Measurements from ENCODE around the gene CDC42EP2. TPM values are rescaled to one million over a fixed set of nuclear protein-coding genes. Genes with fewer than 3 reads are reported as not detected.

The CDC42EP2 gene
- total and polyA plus RNA-seq, 2 experiments from 2014 or later: 32.1 to 37.9 TPM

GRCh38 chr11:65323813-65324212 lies 9.1 kb downstream of the CDC42EP2 start:
- no peak for DNase-seq
- no peak overlapping the region for H3K27ac ChIP-seq
- no peak overlapping the region for H2AFZ ChIP-seq
- in situ Hi-C loops (cut with MboI): loop anchor here (10.0 kb wide), 1 partner anchor 49 kb away; no protein-coding TSS in a partner anchor
- peaks cover 34% of the 10 kb centered on the region for H3K36me3 ChIP-seq (ENCODE audit: low read depth)
- H3K9ac ChIP-seq: no peak overlapping the region
- H4K20me1 ChIP-seq (ENCODE audit: insufficient read depth): peaks cover 12% of the 10 kb centered on the region; the same call in 1 of the 2 replicates
- TF ChIP-seq EZH2 (IDR thresholded peaks at IDR 0.05; ENCODE audit: insufficient read depth, poor library complexity, severe bottlenecking) (no peak), EZH2phosphoT487 (IDR thresholded peaks at IDR 0.05; ENCODE audit: insufficient read depth, low read depth) (no peak)
- H3F3A ChIP-seq (ENCODE audit: insufficient read depth): peaks cover 74% of the 10 kb centered on the region
- H3K4me1 ChIP-seq (ENCODE audit: insufficient read depth): peaks cover 5% of the 10 kb centered on the region
- no peak overlapping the region for H3K4me2 ChIP-seq (ENCODE audit: unreplicated experiment)
- H3K4me3 ChIP-seq: no peak overlapping the region
- peaks cover 49% of the 10 kb centered on the region for H3K79me2 ChIP-seq (ENCODE audit: insufficient read depth)
- H3K27me3 ChIP-seq (replicated peaks; ENCODE audit: insufficient read depth): no peaks in the 10 kb centered on the region
- 85 to 87% methylated on average over 11 to 12 of the region's 12 CpGs for WGBS, 2 experiments (ENCODE audit: low coverage in 1 of 2, low lambda C conversion rate in 2 of 2, missing lambda C conversion rate in 2 of 2)
- no peaks in the 10 kb centered on the region for H3K9me2 ChIP-seq (ENCODE audit: insufficient read depth)
- no peaks in the 10 kb centered on the region for H3K9me3 ChIP-seq (ENCODE audit: low read depth)

- H3K4me3 ChIP-seq: no peak overlapping the region
- peaks cover 12% of the 10 kb centered on the region; the same call in 1 of the 2 replicates for H4K20me1 ChIP-seq (ENCODE audit: insufficient read depth)
- no peak for TF ChIP-seq EZH2 (IDR thresholded peaks at IDR 0.05; ENCODE audit: insufficient read depth, poor library complexity, severe bottlenecking)
- TF ChIP-seq EZH2phosphoT487 (IDR thresholded peaks at IDR 0.05; ENCODE audit: insufficient read depth, low read depth): no peak
- peaks cover 69% of the 10 kb centered on the region for H3F3A ChIP-seq (ENCODE audit: insufficient read depth)
- DNase-seq: no peak
- peaks cover 33% of the 10 kb centered on the region for H3K79me2 ChIP-seq (ENCODE audit: insufficient read depth)
- H3K4me1 ChIP-seq (ENCODE audit: insufficient read depth): 0 out of 2 replicates have a peak, but pooled peaks cover 3% of the 10 kb centered on the region
- 79 to 89% methylated on average over 4 of the region's 4 CpGs for WGBS, 2 experiments (ENCODE audit: low coverage in 1 of 2, low lambda C conversion rate in 2 of 2, missing lambda C conversion rate in 2 of 2)
- peaks cover 32% of the 10 kb centered on the region for H3K36me3 ChIP-seq (ENCODE audit: low read depth)
- no peak overlapping the region for H3K9ac ChIP-seq
- H3K4me2 ChIP-seq (ENCODE audit: unreplicated experiment): no peak overlapping the region
- H3K27ac ChIP-seq: no peak overlapping the region
- in situ Hi-C loops (cut with MboI): loop anchor here (10.0 kb wide), 1 partner anchor 51 kb away; no protein-coding TSS in a partner anchor
- H2AFZ ChIP-seq: no peak overlapping the region
- no peaks in the 10 kb centered on the region for H3K9me3 ChIP-seq (ENCODE audit: low read depth)
- H3K27me3 ChIP-seq (replicated peaks; ENCODE audit: insufficient read depth): no peaks in the 10 kb centered on the region
- H3K9me2 ChIP-seq (ENCODE audit: insufficient read depth): no peaks in the 10 kb centered on the region
Measured at GRCh38 chr11:65325435-65325834, 10.8 kb downstream of the CDC42EP2 start.

- Histone ChIP-seq H3K9me2 (ENCODE audit: insufficient read depth) (no peaks in the 10 kb centered on the region), H3K9ac (no peak overlapping the region), H3K27me3 (replicated peaks; ENCODE audit: insufficient read depth) (no peaks in the 10 kb centered on the region), H3K4me2 (ENCODE audit: unreplicated experiment) (no peak overlapping the region), H3F3A (ENCODE audit: insufficient read depth) (peaks cover 67% of the 10 kb centered on the region), H3K4me3 (no peak overlapping the region), H3K27ac (no peak overlapping the region), H3K4me1 (ENCODE audit: insufficient read depth) (0 out of 2 replicates have a peak, but pooled peaks cover 3% of the 10 kb centered on the region), H3K36me3 (ENCODE audit: low read depth) (peaks cover 17% of the 10 kb centered on the region), H3K9me3 (ENCODE audit: low read depth) (no peaks in the 10 kb centered on the region), H4K20me1 (ENCODE audit: insufficient read depth) (peaks cover 8% of the 10 kb centered on the region; the same call in 1 of the 2 replicates), H2AFZ (no peak overlapping the region), H3K79me2 (ENCODE audit: insufficient read depth) (peaks cover 17% of the 10 kb centered on the region)
- no peak for DNase-seq
- TF ChIP-seq EZH2 (IDR thresholded peaks at IDR 0.05; ENCODE audit: insufficient read depth, poor library complexity, severe bottlenecking) (no peak), EZH2phosphoT487 (IDR thresholded peaks at IDR 0.05; ENCODE audit: insufficient read depth, low read depth) (no peak)
- WGBS, 2 experiments (ENCODE audit: low coverage in 1 of 2, low lambda C conversion rate in 2 of 2, missing lambda C conversion rate in 2 of 2): 84 to 89% methylated on average over 8 of the region's 8 CpGs
- in situ Hi-C loops (cut with MboI): loop anchor here (10.0 kb wide), 1 partner anchor 52 kb away; no protein-coding TSS in a partner anchor
Measured at GRCh38 chr11:65327021-65327420, 12.4 kb downstream of the CDC42EP2 start.

- H3K9me2 ChIP-seq (ENCODE audit: insufficient read depth): no peaks in the 10 kb centered on the region
- 0 out of 2 replicates have a peak, but pooled peaks cover 3% of the 10 kb centered on the region for H3K4me1 ChIP-seq (ENCODE audit: insufficient read depth)
- H3K4me3 ChIP-seq: no peak overlapping the region
- no peaks in the 10 kb centered on the region for H3K27me3 ChIP-seq (replicated peaks; ENCODE audit: insufficient read depth)
- H3K36me3 ChIP-seq (ENCODE audit: low read depth): no peaks in the 10 kb centered on the region
- H3F3A ChIP-seq (ENCODE audit: insufficient read depth): peaks cover 46% of the 10 kb centered on the region
- H3K4me2 ChIP-seq (ENCODE audit: unreplicated experiment): peak overlapping the region; percentile 32
- peak overlapping the region; percentile 39 for H3K9ac ChIP-seq
- H2AFZ ChIP-seq: peak overlapping the region; percentile 68
- peaks cover 8% of the 10 kb centered on the region for H3K79me2 ChIP-seq (ENCODE audit: insufficient read depth)
- WGBS, 2 experiments (ENCODE audit: low coverage in 1 of 2, low lambda C conversion rate in 2 of 2, missing lambda C conversion rate in 2 of 2): 68 to 69% methylated on average over 2 of the region's 2 CpGs
- no peaks in the 10 kb centered on the region for H3K9me3 ChIP-seq (ENCODE audit: low read depth)
- no peaks in the 10 kb centered on the region for H4K20me1 ChIP-seq (ENCODE audit: insufficient read depth)
- in situ Hi-C loops (cut with MboI): loop anchor here (10.0 kb wide), 1 partner anchor 55 kb away; no protein-coding TSS in a partner anchor
- no peak for DNase-seq
- TF ChIP-seq EZH2phosphoT487 (IDR thresholded peaks at IDR 0.05; ENCODE audit: insufficient read depth, low read depth) (no peak), EZH2 (IDR thresholded peaks at IDR 0.05; ENCODE audit: insufficient read depth, poor library complexity, severe bottlenecking) (no peak)
- H3K27ac ChIP-seq: peak overlapping the region; percentile 41; the same call in 1 of the 2 replicates
Measured at GRCh38 chr11:65329478-65329877, 14.8 kb downstream of the CDC42EP2 start.
